Activated CD8-positive, alpha-beta memory T cell treated with anti-CD3 and anti-CD28 coated beads, Interleukin-2, amount 50 U/mL, for 1 hour (primary cell): ENCODE results near the gene WFDC9.
"Not testable (repeated sequence)": the region's sequence is repeated elsewhere in the genome, so short reads cannot be mapped to it uniquely, and the experiment has no call there.

Experiments used
- DNase-seq: peaks from one replicate; pipeline ENCODE4 v3.0.0-alpha.2; 2020; ENCODE audit errors: extremely low read depth

The WFDC9 gene

GRCh38 chr20:45592574-45593189, 38.4 kb downstream of the WFDC9 start:
- no peak for DNase-seq

GRCh38 chr20:45589725-45590124, 41.4 kb downstream of the WFDC9 start:
- no peak for DNase-seq

- DNase-seq = no peak
Measured at GRCh38 chr20:45588800-45589199, 42.3 kb downstream of the WFDC9 start.

GRCh38 chr20:45585986-45586385, 45.1 kb downstream of the WFDC9 start:
- not testable (repeated sequence) for DNase-seq

GRCh38 chr20:45584294-45584693, 46.8 kb downstream of the WFDC9 start:
- not testable (repeated sequence) for DNase-seq

GRCh38 chr20:45583502-45583901, 47.6 kb downstream of the WFDC9 start:
- no peak for DNase-seq

- DNase-seq = no peak
Measured at GRCh38 chr20:45581702-45582101, 49.4 kb downstream of the WFDC9 start.

GRCh38 chr20:45579184-45579583, 51.9 kb downstream of the WFDC9 start, which contains the start of gene WFDC8:
TSS of gene WFDC8 (minus strand) at chr20:45579284. CDS start at chr20:45579247, 37 bp downstream.
- DNase-seq = no peak

- no peak for DNase-seq
Measured at GRCh38 chr20:45578231-45578630, 52.9 kb downstream of the WFDC9 start.

- no peak for DNase-seq
Measured at GRCh38 chr20:45576995-45577394, 54.1 kb downstream of the WFDC9 start.

- DNase-seq = no peak
Measured at GRCh38 chr20:45575931-45576330, 55.2 kb downstream of the WFDC9 start.

GRCh38 chr20:45569650-45570049, 61.4 kb downstream of the WFDC9 start:
- not testable (repeated sequence) for DNase-seq

- no peak for DNase-seq
Measured at GRCh38 chr20:45564760-45565276, 66.3 kb downstream of the WFDC9 start.
